GM12891 (cell line): ENCODE data around the gene AHDC1.

ENCODE experiments used
- PAX5 ChIP-seq: IDR thresholded peaks from 2 replicates; pipeline ENCODE4 v1.6.1; 2011; ENCODE audit warnings: low read length, moderate library complexity, mild to moderate bottlenecking; ENCODE audit not compliant: insufficient read depth, severe bottlenecking
- POLR2A ChIP-seq: IDR thresholded peaks from 2 replicates; pipeline ENCODE4 v1.6.1; 2011; ENCODE audit warnings: low read depth, low read length, control low read depth

DNA sequence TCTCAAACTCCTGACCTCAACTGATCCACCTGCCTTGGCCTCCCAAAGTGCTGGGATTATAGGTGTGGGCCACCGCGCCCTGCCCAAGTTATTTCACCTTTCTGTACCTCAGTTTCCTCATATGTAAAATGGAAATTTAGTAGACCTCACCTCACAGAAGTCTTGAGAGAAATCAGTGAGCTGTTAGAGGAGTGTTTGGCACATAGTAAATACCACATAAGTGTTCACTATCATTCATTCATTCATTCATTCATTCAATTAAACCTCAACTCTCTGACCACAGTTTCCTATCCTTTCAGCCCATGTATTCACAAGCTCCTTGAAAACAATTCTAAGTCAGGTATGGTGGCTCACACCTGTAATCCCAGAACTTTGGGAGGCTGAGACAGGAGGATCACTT, 34.9 kb upstream of the AHDC1 start:
- TF ChIP-seq POLR2A = no peak
- no peak for TF ChIP-seq PAX5
